ENCODE results near the gene KNSTRN. TPM values are rescaled to one million over a fixed set of nuclear protein-coding genes. Genes with fewer than 3 reads are reported as not detected.

Gene KNSTRN
- total RNA-seq, 2 experiments from 2014 or later, result 2.8 to 3.0 TPM

DNA sequence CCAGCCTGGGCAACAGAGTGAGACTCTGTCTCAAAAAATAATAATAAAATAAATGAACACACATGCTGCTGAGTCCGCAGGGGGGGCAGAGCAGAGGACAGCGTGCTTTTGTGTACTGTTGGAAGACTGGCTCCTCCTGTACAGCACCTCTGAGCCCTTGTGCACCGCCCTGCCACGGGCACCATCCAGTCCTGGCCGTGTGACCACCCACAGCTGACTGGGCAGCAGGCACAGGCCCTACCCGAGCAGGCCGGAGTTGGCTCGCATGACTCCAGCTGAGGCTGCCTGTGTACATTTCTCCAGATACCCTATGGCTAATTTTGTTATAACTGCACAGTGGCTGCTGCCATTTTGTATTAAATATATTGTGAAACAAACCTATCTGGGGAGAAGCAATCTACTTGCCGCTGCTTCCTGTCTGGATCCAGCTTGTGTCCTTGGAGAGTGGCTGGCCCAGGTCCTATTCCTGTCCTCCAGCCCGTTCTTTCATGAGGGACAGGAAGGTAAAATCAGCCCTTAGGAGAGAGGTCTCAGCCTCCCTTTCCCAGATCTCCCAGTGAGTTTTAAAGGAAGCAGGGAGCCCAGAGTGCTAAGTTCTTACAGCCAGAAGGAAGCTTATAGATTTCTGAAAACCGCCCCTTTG is 37.7 kb downstream of the KNSTRN start:
- no peak for TF ChIP-seq CTCF (IDR thresholded peaks at IDR 0.05)
- CTCF ChIA-PET, result interaction anchor here (1.0 to 1.3 kb wide), 4 partner anchors 53 to 146 kb away, joined by 3 read pairs; no protein-coding TSS in a partner anchor
- Mint-ChIP-seq H3K27ac (no peak overlapping the region), H3K4me3 (no peak overlapping the region), H3K27me3 (no peaks in the 10 kb centered on the region), H3K36me3 (ENCODE audit: low read depth) (peaks cover 16% of the 10 kb centered on the region), H3K4me1 (ENCODE audit: low read depth) (peaks cover 7% of the 10 kb centered on the region), H3K9me3 (no peaks in the 10 kb centered on the region)
- Histone ChIP-seq H3K36me3 (ENCODE audit: insufficient read depth, low read length) (peaks cover 22% of the 10 kb centered on the region), H3K4me1 (ENCODE audit: insufficient read depth, low read length) (peaks cover 7% of the 10 kb centered on the region), H3K4me3 (ENCODE audit: low read length) (no peak overlapping the region), H3K9me3 (ENCODE audit: control insufficient read depth in 1 of 2, insufficient read depth in 1 of 2, low read length in 2 of 2) (no peaks in the 10 kb centered on the region), H3K27ac (ENCODE audit: low read depth in 1 of 2, low read length in 2 of 2) (no peak overlapping the region), H3K27me3 (ENCODE audit: control insufficient read depth in 1 of 2, insufficient read depth in 2 of 2, low read length in 2 of 2) (no peaks in the 10 kb centered on the region)
- intact Hi-C loops (cut with DNase I, micrococcal nuclease), result loop anchor here (2.0 to 10.0 kb wide), 4 partner anchors 51 to 735 kb away; no protein-coding TSS in a partner anchor
- POLR2A ChIA-PET, result no interaction called here
- DNase-seq, result no peak
- no peak for ATAC-seq (ENCODE audit: poor library complexity)

DNA sequence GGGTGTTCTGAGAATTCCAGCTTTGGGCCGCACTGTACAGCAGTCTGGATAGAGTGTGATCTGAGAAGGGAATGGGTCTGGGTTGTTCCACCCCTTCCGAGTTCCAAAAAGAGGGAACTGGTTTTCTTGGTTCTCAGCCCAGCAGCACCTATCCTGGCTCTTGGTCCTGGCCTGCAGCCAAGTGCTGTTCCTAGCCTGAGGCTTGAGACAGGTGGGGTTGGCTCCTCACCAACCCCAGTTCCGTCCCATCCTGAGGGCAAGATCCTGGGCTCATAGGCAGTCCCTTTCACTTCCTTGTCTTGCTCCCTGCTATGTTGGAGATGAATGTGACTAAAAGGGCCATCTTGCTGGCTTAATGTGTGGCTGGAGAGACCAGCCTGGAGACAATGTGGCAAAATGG is 38.3 kb downstream of the KNSTRN start:
- H3K9me3 Mint-ChIP-seq, result no peaks in the 10 kb centered on the region
- H3K9me3 ChIP-seq (ENCODE audit: control insufficient read depth in 1 of 2, insufficient read depth in 1 of 2, low read length in 2 of 2), result no peaks in the 10 kb centered on the region
- DNase-seq (no peak), ATAC-seq (ENCODE audit: poor library complexity) (no peak)
- peaks cover 7% of the 10 kb centered on the region for H3K4me1 Mint-ChIP-seq (ENCODE audit: low read depth)
- no peak overlapping the region for H3K27ac Mint-ChIP-seq
- H3K27ac ChIP-seq (ENCODE audit: low read depth in 1 of 2, low read length in 2 of 2), result no peak overlapping the region
- no peak overlapping the region for H3K4me3 ChIP-seq (ENCODE audit: low read length)
- H3K4me1 ChIP-seq (ENCODE audit: insufficient read depth, low read length), result peaks cover 7% of the 10 kb centered on the region
- no peaks in the 10 kb centered on the region for H3K27me3 Mint-ChIP-seq
- no peak for TF ChIP-seq CTCF (IDR thresholded peaks at IDR 0.05)
- no peak overlapping the region for H3K4me3 Mint-ChIP-seq
- ChIA-PET POLR2A (no interaction called here), CTCF (interaction anchor here (1.0 to 3.2 kb wide), 8 partner anchors 53 to 203 kb away, joined by 3 to 57 read pairs (median 3); partner anchors contain the start of gene PLCB2)
- peaks cover 10% of the 10 kb centered on the region for H3K36me3 Mint-ChIP-seq (ENCODE audit: low read depth)
- intact Hi-C loops (cut with DNase I, micrococcal nuclease), result loop anchor here (1.0 to 10.0 kb wide), 6 partner anchors 52 to 736 kb away; no protein-coding TSS in a partner anchor
- H3K27me3 ChIP-seq (ENCODE audit: control insufficient read depth in 1 of 2, insufficient read depth in 2 of 2, low read length in 2 of 2), result no peaks in the 10 kb centered on the region
- H3K36me3 ChIP-seq (ENCODE audit: insufficient read depth, low read length), result peaks cover 16% of the 10 kb centered on the region

DNA sequence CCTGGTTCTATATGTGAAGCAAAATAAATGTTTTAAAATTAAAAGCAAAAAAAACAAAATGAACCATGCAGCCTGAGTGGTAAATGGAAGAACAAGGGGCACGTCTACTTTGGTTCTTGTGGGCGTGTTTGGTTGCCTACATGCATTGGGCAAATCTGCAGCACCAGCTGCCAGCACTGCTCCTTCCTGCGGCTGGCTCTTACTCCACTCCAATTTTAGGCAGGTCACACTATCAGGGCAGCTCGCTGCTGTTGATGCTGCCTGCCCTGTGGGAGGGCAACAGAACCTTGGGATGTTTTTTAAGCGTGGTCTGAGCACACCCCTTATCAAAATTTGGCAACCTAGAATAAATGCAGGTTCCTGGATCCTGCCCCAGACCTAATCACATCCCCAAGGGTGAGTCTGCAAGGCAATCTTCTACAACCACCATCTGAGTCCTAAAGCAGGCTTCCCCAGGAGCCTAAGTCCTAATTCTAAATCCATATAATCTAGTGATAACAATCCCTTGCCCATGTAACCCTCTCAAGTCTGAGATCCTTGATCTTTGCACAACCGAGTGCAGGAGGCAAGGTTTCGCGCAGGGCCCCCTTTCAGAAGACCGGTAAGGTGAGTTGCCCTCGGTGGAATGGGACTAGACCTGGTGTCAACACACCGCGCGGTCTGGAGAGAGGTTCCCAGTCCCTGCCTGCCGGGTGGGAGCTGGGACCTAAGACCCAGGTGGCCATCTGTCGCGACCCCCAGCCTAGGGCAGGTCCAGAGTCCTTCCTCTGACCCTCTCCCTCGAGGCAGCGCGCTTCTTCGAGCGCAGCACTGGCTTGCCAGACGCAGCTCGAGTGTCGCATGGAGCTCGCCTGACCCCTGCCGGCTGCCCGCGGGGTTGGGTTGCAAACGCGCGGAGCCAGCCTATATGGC is 39.0 kb downstream of the KNSTRN start:
- no peaks in the 10 kb centered on the region for H3K9me3 ChIP-seq (ENCODE audit: control insufficient read depth in 1 of 2, insufficient read depth in 1 of 2, low read length in 2 of 2)
- no peak overlapping the region for H3K4me3 Mint-ChIP-seq
- ATAC-seq (ENCODE audit: poor library complexity) (peak; percentile 98), DNase-seq (peak; percentile 60 to 87 (median 79))
- H3K4me3 ChIP-seq (ENCODE audit: low read length), result no peak overlapping the region
- POLR2A ChIA-PET, result interaction anchor here (0.7 to 1.0 kb wide), 5 partner anchors 44 to 141 kb away, joined by 3 to 8 read pairs (median 3); partner anchors contain the start of gene INAFM2
- H3K9me3 Mint-ChIP-seq, result no peaks in the 10 kb centered on the region
- intact Hi-C loops (cut with DNase I, micrococcal nuclease), result loop anchor here (1.0 to 10.0 kb wide), 8 partner anchors 53 to 737 kb away; no protein-coding TSS in a partner anchor
- peaks cover 7% of the 10 kb centered on the region for H3K4me1 Mint-ChIP-seq (ENCODE audit: low read depth)
- H3K36me3 ChIP-seq (ENCODE audit: insufficient read depth, low read length), result peaks cover 9% of the 10 kb centered on the region
- peak; percentile 96 for TF ChIP-seq CTCF (IDR thresholded peaks at IDR 0.05)
- peaks cover 9% of the 10 kb centered on the region for H3K36me3 Mint-ChIP-seq (ENCODE audit: low read depth)
- CTCF ChIA-PET, result interaction anchor here (0.6 to 3.2 kb wide), 28 partner anchors 9 to 204 kb away, joined by 3 to 57 read pairs (median 4); partner anchors contain the start of genes CCDC9B, IVD, KNSTRN and PLCB2
- no peaks in the 10 kb centered on the region for H3K27me3 ChIP-seq (ENCODE audit: control insufficient read depth in 1 of 2, insufficient read depth in 2 of 2, low read length in 2 of 2)
- H3K27ac ChIP-seq (ENCODE audit: low read depth in 1 of 2, low read length in 2 of 2), result no peak overlapping the region
- H3K27me3 Mint-ChIP-seq, result no peaks in the 10 kb centered on the region
- H3K27ac Mint-ChIP-seq, result no peak overlapping the region
- peaks cover 7% of the 10 kb centered on the region for H3K4me1 ChIP-seq (ENCODE audit: insufficient read depth, low read length)
